ENCODE measurements around the gene NDRG4. TPM values are rescaled to one million over a fixed set of nuclear protein-coding genes. Genes with fewer than 3 reads are reported as not detected.

NDRG4 gene
- total RNA-seq, 2 donors from 2014 or later: 2.2 to 11.0 TPM

- DNase-seq (ENCODE audit: low spot score): no peak
- no peak overlapping the region for H3K4me3 ChIP-seq
- no peaks in the 10 kb centered on the region for H3K4me1 ChIP-seq (ENCODE audit: control insufficient read depth in 1 of 2, low read depth in 2 of 2)
- H3K27ac ChIP-seq: no peak overlapping the region
- no peak for TF ChIP-seq CTCF (IDR thresholded peaks at IDR 0.05)
- no peaks in the 10 kb centered on the region for H3K9me3 ChIP-seq
- ATAC-seq (ENCODE audit: insufficient number of reproducible peaks, low FRiP score, low read depth): no peak
- peaks cover 59% of the 10 kb centered on the region for H3K36me3 ChIP-seq
- no peaks in the 10 kb centered on the region for H3K27me3 ChIP-seq (replicated peaks; ENCODE audit: insufficient read depth)
Observed at GRCh38 chr16:58537124-58537906, 37.4 kb downstream of the NDRG4 start.

- H3K27ac ChIP-seq: no peak overlapping the region
- peaks cover 77% of the 10 kb centered on the region for H3K36me3 ChIP-seq
- no peaks in the 10 kb centered on the region for H3K9me3 ChIP-seq
- TF ChIP-seq CTCF (IDR thresholded peaks at IDR 0.05): no peak
- DNase-seq (ENCODE audit: low spot score) (no peak), ATAC-seq (ENCODE audit: insufficient number of reproducible peaks, low FRiP score, low read depth) (no peak)
- no peaks in the 10 kb centered on the region for H3K4me1 ChIP-seq (ENCODE audit: control insufficient read depth in 1 of 2, low read depth in 2 of 2)
- H3K27me3 ChIP-seq (replicated peaks; ENCODE audit: insufficient read depth): no peaks in the 10 kb centered on the region
- H3K4me3 ChIP-seq: no peak overlapping the region
Observed at GRCh38 chr16:58541711-58542110, 41.8 kb downstream of the NDRG4 start.

- ATAC-seq (ENCODE audit: insufficient number of reproducible peaks, low FRiP score, low read depth) (no peak), DNase-seq (ENCODE audit: low spot score) (no peak)
- no peak overlapping the region for H3K27ac ChIP-seq
- no peaks in the 10 kb centered on the region for H3K4me1 ChIP-seq (ENCODE audit: control insufficient read depth in 1 of 2, low read depth in 2 of 2)
- H3K4me3 ChIP-seq: no peak overlapping the region
- H3K36me3 ChIP-seq: peaks cover 78% of the 10 kb centered on the region
- H3K27me3 ChIP-seq (replicated peaks; ENCODE audit: insufficient read depth): no peaks in the 10 kb centered on the region
- no peak for TF ChIP-seq CTCF (IDR thresholded peaks at IDR 0.05)
- no peaks in the 10 kb centered on the region for H3K9me3 ChIP-seq
Observed at GRCh38 chr16:58542291-58542690, 42.3 kb downstream of the NDRG4 start.

GRCh38 chr16:58543685-58544084, 43.7 kb downstream of the NDRG4 start:
- Histone ChIP-seq H3K4me3 (no peak overlapping the region), H3K36me3 (peaks cover 72% of the 10 kb centered on the region), H3K27me3 (replicated peaks; ENCODE audit: insufficient read depth) (no peaks in the 10 kb centered on the region), H3K4me1 (ENCODE audit: control insufficient read depth in 1 of 2, low read depth in 2 of 2) (no peaks in the 10 kb centered on the region), H3K27ac (no peak overlapping the region), H3K9me3 (no peaks in the 10 kb centered on the region)
- DNase-seq (ENCODE audit: low spot score): no peak
- no peak for TF ChIP-seq CTCF (IDR thresholded peaks at IDR 0.05)
- no peak for ATAC-seq (ENCODE audit: insufficient number of reproducible peaks, low FRiP score, low read depth)

GRCh38 chr16:58548378-58548777, 48.4 kb downstream of the NDRG4 start:
- Histone ChIP-seq H3K27ac (no peak overlapping the region), H3K36me3 (peaks cover 55% of the 10 kb centered on the region), H3K9me3 (no peaks in the 10 kb centered on the region), H3K4me1 (ENCODE audit: control insufficient read depth in 1 of 2, low read depth in 2 of 2) (no peaks in the 10 kb centered on the region), H3K4me3 (no peak overlapping the region), H3K27me3 (replicated peaks; ENCODE audit: insufficient read depth) (no peaks in the 10 kb centered on the region)
- ATAC-seq (ENCODE audit: insufficient number of reproducible peaks, low FRiP score, low read depth): no peak
- no peak for DNase-seq (ENCODE audit: low spot score)
- TF ChIP-seq CTCF (IDR thresholded peaks at IDR 0.05): no peak

All from thoracic aorta (tissue), 2 donors.